Measurements from ENCODE around the gene DEUP1. TPM values are rescaled to one million over a fixed set of nuclear protein-coding genes. Genes with fewer than 3 reads are reported as not detected.
A peak's percentile ranks its signal among the peaks of the same experiment; 100 is the strongest.

The DEUP1 gene
- total RNA-seq, 2 experiments from 2014 or later = not detected

DNA sequence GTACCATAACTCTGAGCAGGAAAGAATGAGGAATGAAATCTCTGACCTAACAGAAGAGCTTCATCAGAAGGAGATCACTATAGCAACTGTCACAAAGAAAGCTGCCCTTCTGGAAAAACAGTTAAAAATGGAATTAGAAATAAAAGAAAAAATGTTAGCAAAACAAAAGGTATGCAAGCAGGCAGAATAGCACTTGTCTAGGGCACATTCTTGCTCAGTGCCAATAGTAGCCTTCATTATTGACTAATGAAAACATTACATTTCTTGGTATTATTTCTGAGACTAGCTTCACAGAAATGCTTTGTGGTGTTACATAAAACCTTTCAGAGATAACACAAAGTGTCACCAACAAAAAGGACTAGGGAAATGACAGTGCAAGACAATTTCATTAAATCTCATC lies 63.9 kb downstream of the DEUP1 start:
- TF ChIP-seq, protein P1, sequence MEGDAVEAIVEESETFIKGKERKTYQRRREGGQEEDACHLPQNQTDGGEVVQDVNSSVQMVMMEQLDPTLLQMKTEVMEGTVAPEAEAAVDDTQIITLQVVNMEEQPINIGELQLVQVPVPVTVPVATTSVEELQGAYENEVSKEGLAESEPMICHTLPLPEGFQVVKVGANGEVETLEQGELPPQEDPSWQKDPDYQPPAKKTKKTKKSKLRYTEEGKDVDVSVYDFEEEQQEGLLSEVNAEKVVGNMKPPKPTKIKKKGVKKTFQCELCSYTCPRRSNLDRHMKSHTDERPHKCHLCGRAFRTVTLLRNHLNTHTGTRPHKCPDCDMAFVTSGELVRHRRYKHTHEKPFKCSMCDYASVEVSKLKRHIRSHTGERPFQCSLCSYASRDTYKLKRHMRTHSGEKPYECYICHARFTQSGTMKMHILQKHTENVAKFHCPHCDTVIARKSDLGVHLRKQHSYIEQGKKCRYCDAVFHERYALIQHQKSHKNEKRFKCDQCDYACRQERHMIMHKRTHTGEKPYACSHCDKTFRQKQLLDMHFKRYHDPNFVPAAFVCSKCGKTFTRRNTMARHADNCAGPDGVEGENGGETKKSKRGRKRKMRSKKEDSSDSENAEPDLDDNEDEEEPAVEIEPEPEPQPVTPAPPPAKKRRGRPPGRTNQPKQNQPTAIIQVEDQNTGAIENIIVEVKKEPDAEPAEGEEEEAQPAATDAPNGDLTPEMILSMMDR (IDR thresholded peaks at IDR 0.05) = no peak
- Mint-ChIP-seq H3K36me3 (ENCODE audit: low read depth) (no peaks in the 10 kb centered on the region), H3K4me3 (no peak overlapping the region), H3K27ac (no peak overlapping the region), H3K4me1 (ENCODE audit: low read depth) (no peaks in the 10 kb centered on the region), H3K9me3 (no peaks in the 10 kb centered on the region), H3K27me3 (peaks cover 1% of the 10 kb centered on the region)
- POLR2A ChIA-PET = no interaction called here
- intact Hi-C loops (cut with micrococcal nuclease) = no loop called here
- ATAC-seq = no peak
- DNase-seq = no peak
- CTCF ChIA-PET = no interaction called here

DNA sequence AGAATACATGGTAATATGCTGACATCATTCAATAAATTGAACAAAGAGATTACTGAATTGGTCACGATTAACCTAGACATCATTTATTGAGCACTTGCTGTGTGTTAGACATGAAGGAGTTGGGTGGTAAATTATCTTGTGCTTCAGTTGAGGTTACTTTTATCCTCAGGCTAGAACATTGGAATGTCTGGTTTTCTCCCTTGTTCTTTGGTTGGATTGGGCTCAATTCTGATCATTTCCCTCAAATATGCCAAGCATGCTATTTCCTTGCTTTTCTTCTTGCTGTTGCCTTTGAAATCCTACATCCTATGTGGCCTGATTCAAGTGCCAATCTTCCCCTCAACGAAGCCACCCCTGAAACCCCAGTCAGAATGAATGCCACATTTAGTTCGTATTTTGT lies 65.8 kb downstream of the DEUP1 start:
- no peak overlapping the region for H3K27ac Mint-ChIP-seq
- no peak for ATAC-seq

DNA sequence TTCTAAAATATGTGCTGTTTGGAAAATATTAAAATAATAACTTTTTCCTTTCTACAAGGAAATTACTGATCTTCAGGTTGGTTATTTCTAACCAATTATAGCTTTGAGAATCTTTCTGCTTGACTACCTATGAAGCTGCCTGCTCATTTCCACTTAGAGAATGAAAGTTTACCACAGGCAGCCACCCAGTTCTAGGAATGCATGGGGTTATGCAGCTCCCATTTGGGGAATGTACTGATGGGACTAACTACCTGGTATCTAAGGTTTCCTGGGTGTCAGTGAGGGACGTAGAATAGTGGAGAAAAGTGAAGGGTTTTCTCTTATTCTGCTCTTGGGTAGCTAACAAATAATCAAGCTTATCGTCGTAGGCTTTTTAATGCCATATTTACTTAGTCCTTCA lies 73.4 kb downstream of the DEUP1 start:
- H3K4me3 Mint-ChIP-seq = no peak overlapping the region
- intact Hi-C loops (cut with micrococcal nuclease) = no loop called here
- CTCF ChIA-PET = no interaction called here
- peaks cover 1% of the 10 kb centered on the region for H3K4me1 Mint-ChIP-seq (ENCODE audit: low read depth)
- POLR2A ChIA-PET = no interaction called here
- peaks cover 3% of the 10 kb centered on the region for H3K27me3 Mint-ChIP-seq
- H3K36me3 Mint-ChIP-seq (ENCODE audit: low read depth) = no peaks in the 10 kb centered on the region
- H3K27ac Mint-ChIP-seq = no peak overlapping the region
- ATAC-seq (no peak), DNase-seq (no peak)
- TF ChIP-seq, protein P1 (IDR thresholded peaks at IDR 0.05) = no peak
- no peaks in the 10 kb centered on the region for H3K9me3 Mint-ChIP-seq

More for the DNA sequence above, 65.8 kb downstream of the DEUP1 start:
- POLR2A ChIA-PET = no interaction called here
- no peaks in the 10 kb centered on the region for H3K4me1 Mint-ChIP-seq (ENCODE audit: low read depth)
- intact Hi-C loops (cut with micrococcal nuclease) = no loop called here
- H3K36me3 Mint-ChIP-seq (ENCODE audit: low read depth) = no peaks in the 10 kb centered on the region
- no peaks in the 10 kb centered on the region for H3K9me3 Mint-ChIP-seq
- no peak overlapping the region for H3K4me3 Mint-ChIP-seq
- CTCF ChIA-PET = no interaction called here
- TF ChIP-seq, protein P1 (IDR thresholded peaks at IDR 0.05) = no peak
- peaks cover 1% of the 10 kb centered on the region for H3K27me3 Mint-ChIP-seq
- DNase-seq = no peak

DNA sequence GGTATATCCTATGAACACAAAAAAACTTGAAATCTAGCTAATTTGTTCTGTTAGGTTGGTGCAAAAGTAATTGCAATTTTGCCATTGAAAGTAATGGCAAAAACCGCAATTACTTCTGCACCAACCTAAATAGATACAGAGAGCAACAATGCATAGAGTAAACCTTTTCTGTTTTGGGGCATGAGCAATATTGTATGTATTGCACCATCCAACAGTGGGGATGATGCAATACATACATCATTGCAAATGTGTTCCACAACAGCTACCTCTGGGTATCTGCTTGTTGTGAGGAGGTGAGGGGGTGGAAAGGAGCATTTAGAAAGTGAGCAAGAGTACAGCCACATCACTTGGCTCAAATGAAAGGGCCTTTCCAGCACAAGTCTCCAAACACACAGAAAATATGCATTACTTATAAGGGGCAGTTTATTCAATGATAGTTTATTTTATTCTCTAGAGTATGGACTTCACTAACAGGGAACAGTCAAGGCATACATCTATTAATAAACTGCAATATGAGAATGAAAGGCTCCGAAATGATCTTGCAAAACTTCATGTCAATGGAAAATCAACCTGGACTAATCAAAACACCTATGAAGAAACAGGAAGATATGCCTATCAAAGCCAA lies 77.3 kb downstream of the DEUP1 start:
- Mint-ChIP-seq H3K4me1 (ENCODE audit: low read depth) (peaks cover 1% of the 10 kb centered on the region), H3K4me3 (no peak overlapping the region), H3K9me3 (no peaks in the 10 kb centered on the region), H3K36me3 (ENCODE audit: low read depth) (no peaks in the 10 kb centered on the region), H3K27me3 (peaks cover 2% of the 10 kb centered on the region), H3K27ac (no peak overlapping the region)
- POLR2A ChIA-PET = no interaction called here
- TF ChIP-seq, protein P1 (IDR thresholded peaks at IDR 0.05) = no peak
- DNase-seq (no peak), ATAC-seq (peak; percentile 60)
- intact Hi-C loops (cut with micrococcal nuclease) = no loop called here
- CTCF ChIA-PET = no interaction called here

DNA sequence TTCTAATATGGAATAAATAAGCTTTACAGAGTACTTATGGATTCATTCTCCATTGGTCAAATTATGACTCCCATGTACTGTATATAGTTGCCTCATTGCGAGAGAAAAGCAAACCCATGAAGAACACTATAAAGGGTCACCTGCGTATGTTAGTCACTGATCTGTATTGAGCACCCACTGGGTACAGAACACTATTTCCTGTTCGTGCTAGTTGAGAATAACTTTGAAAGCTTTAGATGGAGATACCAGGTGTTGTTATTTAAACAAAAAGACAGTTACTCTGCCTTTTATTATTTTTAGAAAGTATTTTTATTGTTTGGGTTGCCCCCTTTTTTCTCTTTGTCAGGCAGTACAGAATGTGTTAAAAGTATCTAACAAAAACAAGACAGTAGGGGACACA lies 79.9 kb downstream of the DEUP1 start:
- peaks cover 1% of the 10 kb centered on the region for H3K4me1 Mint-ChIP-seq (ENCODE audit: low read depth)
- intact Hi-C loops (cut with micrococcal nuclease) = no loop called here

More for the DNA sequence above, 79.9 kb downstream of the DEUP1 start:
- Mint-ChIP-seq H3K36me3 (ENCODE audit: low read depth) (no peaks in the 10 kb centered on the region), H3K9me3 (peaks cover 1% of the 10 kb centered on the region), H3K27me3 (peaks cover 3% of the 10 kb centered on the region), H3K4me3 (no peak overlapping the region), H3K27ac (no peak overlapping the region)
- ChIA-PET POLR2A (no interaction called here), CTCF (no interaction called here)
- TF ChIP-seq, protein P1 (IDR thresholded peaks at IDR 0.05) = no peak
- DNase-seq (no peak), ATAC-seq (no peak)

All from activated CD8-positive, alpha-beta T cell treated with anti-CD3 and anti-CD28 coated beads for 36 hours (primary cell).